ENCODE measurements around the gene COX19. TPM values are rescaled to one million over a fixed set of nuclear protein-coding genes. Genes with fewer than 3 reads are reported as not detected.

The COX19 gene
- total RNA-seq, 1 donor from 2014 or later, result 5.4 TPM

DNA sequence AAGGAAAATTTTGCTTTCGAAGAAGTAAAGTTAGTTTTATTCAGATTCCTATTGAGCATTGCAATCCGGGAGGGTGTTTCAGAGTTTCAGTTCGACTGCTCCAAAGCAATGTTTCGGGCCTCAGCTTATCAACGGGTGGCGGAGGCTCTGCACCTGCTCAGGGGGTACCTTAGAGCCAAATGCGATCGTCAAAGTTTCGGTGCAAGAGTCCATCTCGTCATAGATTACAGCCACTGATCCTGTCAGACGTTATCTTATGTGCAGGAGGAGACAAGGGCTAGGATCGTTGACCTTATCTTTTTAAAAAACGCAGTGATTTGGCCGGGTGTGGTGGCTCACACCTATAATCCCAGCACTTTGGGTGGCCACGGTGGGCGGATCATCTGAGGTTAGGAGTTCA lies 3.8 kb upstream of the COX19 start:
- no peak for DNase-seq (ENCODE audit: low read depth in 2 of 2)

DNA sequence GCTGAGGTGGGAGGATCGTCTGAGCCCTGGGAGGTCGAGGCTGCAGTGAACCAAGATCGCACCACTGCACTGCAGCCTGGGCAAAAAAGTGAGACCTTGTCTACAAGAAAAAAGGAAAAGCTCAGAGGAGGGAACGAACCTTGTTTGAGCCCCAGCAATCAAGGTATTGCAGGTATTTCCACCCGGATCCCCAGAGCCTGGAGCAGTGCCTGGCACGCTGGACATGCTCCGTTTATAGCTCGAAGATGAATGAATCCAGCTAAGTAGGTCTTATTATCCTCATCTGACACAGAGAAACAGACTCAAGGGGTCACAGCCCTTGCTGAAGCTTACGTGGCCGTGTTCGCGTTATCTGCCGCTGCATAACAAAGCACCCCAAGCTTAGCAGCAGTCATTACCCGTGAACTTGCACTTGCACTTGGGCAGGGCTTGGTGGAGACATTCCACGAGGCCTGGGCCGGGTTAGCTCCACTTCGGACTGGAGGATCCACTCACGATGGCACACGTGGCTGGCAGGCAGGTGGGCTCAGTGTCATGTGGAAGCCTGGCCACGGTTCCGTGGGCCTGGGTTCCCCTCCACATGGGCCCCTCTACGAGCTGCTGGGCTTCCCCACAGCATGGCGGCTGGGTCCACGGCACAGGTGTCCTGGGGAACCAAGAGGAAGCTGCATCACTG lies 3.2 kb upstream of the COX19 start:
- DNase-seq (ENCODE audit: low read depth in 2 of 2), result no peak

GRCh38 chr7:978049-978346 lies 2.6 kb upstream of the COX19 start:
- DNase-seq (ENCODE audit: low read depth in 2 of 2), result no peak

GRCh38 chr7:977326-978048 lies 2.1 kb upstream of the COX19 start:
- DNase-seq (ENCODE audit: low read depth in 2 of 2), result no peak

DNA sequence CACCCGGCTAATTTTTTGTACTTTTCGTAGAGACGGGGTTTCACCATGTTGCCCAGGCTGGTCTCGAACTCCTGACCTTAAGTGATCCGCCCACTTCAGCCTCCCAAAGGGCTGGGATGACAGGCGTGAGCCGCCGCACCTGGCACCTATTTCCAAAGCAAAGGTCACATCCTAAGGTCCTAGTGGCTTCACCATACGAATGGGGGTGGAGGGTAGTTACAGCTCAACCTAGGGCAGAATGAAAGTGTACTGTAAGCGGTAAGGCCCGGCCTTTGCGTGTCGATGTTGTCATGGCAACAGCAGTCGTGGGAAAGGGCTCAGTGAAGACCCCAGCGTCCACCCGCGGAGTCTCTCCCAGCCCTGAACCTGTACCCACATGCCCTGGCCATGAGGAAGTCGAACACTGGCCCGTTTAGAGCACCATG lies 1.6 kb upstream of the COX19 start:
- no peak for DNase-seq (ENCODE audit: low read depth in 2 of 2)

DNA sequence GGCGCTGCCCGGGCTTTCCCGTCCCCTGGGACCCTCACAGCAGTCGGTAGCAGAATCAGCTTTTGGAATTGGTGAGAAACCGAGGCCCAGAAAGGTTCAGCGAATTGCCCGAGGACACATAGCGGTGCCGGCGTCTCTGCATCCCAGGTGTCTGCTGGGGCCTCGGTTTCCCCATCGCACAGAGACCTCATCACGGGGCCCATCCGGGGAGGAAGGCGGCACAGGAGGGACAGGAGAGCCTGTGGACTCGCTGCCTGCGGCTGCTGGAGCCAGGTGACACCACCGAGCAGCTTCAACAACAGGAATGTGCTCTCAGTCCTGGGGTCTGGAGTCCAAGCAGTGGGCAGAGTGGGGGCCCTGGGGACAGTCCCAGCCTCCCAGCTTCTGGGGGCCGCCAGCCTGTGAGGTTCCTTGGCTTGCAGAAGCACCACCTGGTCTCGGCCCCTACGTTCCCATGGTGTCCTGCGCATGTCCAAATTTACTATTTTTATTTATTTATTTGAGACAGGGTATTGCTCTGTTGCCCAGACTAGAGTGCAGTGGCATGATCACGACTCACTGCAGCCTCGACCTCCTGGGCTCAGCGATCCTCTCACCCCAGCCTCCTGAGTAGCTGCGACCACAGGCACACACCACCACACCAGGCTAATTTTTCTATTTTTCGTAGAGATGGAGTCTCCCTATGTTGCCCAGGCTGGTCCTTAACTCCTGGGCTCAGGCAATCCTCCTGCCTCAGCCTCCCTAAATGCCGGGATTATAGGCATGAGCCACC lies 539 bp upstream of the COX19 start:
- DNase-seq (ENCODE audit: low read depth in 2 of 2), result no peak

DNA sequence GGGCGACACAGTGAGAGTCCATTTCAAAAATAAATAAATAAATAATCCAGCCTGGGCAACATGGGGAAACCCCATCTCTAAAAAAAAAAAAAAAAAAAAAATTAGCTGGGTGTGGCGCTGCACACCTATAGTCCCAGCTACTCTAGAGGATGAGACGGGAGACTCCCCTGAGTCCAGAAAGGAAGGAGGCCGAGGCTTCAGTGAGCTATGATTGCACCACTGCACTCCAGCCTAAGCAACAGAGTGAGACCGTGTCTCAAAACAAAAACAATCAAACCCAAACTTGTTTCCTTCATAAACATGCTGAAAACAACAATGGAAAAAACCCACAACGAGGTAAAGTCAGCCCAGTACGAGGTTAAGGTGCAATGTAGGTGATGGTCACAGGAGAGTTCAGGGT lies 1.2 kb downstream of the COX19 start:
- no peak for DNase-seq (ENCODE audit: low read depth in 2 of 2)

DNA sequence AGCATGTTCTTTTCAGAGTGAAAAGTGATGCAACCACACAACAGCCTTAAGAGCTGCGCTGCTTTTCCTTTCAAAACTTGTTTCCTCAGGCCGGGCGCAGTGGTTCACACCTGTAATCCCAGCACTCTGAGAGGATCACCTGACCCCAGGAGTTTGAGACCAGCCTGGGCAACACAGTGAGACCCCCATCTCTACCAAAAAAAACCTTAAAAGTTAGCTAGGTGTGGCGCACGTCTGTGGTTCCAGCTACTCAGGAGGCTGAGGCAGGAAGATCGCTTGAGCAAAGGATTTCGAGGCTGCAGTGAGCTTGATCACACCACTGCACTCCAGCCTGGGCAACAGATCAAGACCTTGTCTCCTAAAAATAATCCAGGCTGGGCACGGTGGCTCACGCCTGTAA lies 2.0 kb downstream of the COX19 start:
- no peak for DNase-seq (ENCODE audit: low read depth in 2 of 2)

DNA sequence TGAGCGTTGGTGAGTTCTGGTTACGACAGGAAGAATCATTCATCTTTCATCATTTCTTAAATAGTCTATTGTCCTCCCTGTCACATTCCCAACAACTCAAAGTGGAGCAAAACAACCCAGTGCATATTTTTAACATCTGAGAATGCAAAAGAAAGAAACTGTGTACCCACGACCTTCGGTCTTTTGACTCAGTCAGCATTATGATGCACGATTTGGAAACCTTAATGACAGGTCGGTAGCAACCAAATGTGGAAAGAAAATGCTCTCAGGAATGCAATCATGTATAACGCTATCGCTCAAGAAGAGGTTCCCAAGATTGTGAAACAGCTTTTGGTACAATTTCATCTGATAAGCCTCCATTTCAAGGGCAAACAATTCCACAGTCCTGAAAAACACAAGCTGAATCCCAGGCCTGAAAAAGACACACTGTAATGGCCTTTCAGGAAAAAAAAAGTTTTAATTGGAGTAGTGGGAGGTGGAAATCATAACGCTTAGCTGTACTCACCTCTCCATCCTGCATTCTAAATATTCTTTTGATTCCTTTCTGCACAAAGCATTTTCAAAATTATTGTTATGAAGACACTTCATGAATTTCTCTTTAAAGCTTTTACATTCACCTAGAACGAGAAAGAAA lies 2.6 kb downstream of the COX19 start:
- DNase-seq (ENCODE audit: low read depth in 2 of 2), result peak; percentile 24 to 56

DNA sequence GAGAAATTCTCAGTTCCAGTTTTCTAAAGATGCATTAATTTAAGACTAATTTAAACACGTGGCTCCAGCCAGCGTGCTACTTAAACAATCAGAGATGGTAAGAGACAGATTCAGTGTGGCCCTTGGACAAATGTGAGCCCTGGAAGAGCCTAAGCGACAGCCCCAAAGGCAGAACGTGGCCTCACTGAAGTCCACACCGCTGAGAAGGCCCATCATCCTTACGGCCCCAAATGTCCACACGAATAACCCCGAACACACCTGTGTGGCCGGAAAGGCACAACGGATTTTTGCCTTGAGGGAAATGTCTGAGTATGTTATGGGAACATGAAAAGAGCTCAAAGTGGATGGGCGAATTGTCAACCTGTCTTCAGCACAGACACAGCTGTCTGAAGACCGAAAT lies 3.2 kb downstream of the COX19 start:
- no peak for DNase-seq (ENCODE audit: low read depth in 2 of 2)

- no peak for DNase-seq (ENCODE audit: low read depth in 2 of 2)
These were observed 4.6 kb downstream of the COX19 start for GRCh38 chr7:970744-971143.

DNA sequence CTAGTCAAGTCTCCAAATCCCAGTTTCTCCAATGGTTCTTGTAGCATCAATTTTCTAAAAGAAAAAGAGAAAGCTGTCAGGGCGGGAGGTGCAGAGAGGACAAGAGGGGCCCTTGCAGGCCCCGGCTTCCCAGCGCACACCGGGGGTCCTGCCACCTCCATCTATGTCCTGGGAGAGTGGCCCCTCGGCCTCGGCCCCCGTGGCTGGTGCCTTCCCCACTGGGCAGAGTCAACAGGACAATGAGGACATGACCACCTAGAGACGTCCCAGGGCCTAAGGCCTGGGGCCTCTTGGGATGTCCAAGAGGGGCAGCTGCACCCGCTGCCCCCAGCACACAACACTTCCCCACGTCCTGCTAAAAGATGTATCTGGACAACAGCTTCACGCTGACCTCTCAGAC lies 5.9 kb downstream of the COX19 start:
- no peak for DNase-seq (ENCODE audit: low read depth in 2 of 2)

GRCh38 chr7:968205-969105 lies 6.9 kb downstream of the COX19 start:
- DNase-seq (ENCODE audit: low read depth in 2 of 2), result no peak

DNA sequence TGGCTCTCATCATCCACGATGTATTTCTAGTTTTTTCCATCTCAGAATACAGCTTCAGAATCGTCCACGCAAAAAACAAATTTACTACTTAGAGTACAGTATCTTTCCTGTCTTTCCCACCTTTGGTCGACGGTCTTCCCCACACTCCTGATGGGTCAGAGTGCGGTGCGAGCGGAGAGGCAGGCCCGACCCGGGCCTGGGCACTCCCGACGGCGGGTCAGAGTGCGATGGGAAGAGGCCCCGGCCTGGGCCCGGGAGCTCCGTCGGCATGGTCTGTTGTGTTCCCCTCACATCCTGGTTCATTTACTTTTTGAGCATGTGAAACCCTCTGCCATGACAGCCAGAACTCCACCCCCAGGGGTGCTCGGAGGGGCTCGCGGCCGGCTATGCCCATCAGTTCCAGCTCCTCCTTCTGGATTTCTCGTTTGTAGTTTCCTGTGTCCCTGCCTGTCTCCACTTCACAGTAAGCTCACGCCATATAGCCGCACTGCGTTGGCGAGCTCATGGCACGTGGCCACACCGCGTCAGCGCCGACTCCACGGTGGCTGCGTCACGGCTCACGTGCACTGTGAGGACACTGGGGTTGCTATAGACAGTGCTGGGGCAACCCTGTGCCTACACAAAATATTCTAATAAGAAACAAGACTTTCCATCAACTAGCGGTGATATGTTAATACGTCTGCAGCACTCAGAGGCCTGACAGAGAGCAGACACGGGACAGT lies 7.8 kb downstream of the COX19 start:
- DNase-seq (ENCODE audit: low read depth in 2 of 2), result no peak

- DNase-seq (ENCODE audit: low read depth in 2 of 2), result no peak
These were observed 8.9 kb downstream of the COX19 start for GRCh38 chr7:966291-967069.

DNA sequence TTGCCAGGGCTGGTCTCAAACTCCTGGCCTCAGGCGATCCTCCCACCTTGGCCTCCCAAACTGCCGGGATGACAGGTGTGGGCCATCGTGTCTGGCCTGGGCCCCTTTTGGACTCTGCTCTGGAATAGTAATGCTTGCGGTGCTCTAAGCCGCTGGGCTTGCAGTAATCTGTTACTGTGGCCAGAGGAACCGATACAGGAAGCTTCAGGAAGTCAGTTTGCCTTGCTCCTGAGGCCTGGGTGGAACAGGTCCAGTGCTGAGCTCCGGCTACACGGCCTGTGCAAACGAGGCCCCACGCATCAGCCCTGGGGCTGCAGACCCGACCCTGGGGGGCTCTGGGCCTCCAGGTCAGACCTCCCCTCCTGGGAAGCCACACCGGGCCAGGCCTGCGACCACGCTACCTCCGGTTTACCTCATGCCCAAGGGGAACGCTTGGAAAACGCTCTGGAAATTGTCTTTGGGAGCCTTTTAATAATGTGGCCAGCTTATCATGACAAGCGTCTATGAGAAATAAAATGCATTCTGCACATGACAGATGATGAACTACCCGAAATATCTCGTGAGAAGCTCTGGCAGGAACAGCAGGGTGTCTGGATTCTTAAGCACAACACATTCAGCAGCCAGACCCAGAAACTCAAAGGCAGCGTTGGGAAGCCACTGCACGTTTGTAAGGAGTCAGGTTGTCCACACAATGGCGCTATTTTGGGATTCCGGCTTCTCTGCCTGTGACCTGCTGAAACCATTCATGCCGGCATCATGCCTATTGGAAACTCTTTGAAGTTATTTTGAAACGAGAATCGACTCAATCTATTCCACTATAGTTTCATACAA lies 10.7 kb downstream of the COX19 start:
- DNase-seq (ENCODE audit: low read depth in 2 of 2), result peak in 1 of 2 donors; percentile 64

- DNase-seq (ENCODE audit: low read depth in 2 of 2), result no peak
These were observed 11.9 kb downstream of the COX19 start for GRCh38 chr7:963236-964078.

Data from lung microvascular endothelial cell (primary cell).